GM12874 (cell line): ENCODE data around the gene CENPF.

Experiments
- TF ChIP-seq, protein P1 (sequence below): IDR thresholded peaks from 2 replicates; pipeline ENCODE4 v1.5.1; 2011; ENCODE audit warnings: low read depth, mild to moderate bottlenecking, control low read depth, low read length, moderate library complexity; ENCODE audit not compliant: insufficient read depth

Gene CENPF

DNA sequence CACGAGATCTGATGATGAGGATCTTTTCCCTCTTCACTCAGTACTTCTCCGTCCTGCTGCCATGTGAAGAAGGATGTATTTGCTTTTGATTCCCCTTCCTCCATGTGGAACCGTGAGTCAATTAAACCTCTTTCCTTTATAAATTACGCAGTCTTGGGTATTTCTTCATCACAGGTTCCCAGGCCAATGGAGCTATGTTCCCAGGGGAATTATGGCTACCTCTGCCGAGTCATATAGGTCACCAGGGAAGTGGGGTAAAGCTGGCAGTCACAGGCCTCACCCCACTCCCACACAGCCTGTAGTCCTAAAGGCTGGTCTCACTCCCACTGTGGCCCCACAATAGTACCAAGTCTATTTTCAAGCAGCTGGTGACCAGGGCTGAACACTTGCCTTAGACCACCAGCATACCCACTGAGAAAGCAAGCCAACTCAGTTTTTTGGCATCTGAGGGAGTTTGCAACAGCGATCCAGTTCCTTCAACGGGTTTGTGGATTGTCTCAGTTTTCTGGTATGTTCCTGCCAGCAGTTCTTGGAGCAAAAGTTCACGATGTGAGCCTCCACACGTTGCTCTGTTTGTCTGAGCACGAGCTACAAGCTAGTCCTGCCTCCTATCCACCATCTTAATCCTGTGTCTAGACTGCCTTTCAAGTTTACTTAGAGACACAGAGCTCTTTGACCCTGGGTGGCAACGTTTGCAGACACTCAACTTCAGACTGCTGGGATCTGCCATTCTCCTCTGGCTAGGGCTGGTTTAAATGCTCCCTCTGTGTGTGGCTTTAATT is 104.5 kb downstream of the CENPF start:
- TF ChIP-seq, protein P1, sequence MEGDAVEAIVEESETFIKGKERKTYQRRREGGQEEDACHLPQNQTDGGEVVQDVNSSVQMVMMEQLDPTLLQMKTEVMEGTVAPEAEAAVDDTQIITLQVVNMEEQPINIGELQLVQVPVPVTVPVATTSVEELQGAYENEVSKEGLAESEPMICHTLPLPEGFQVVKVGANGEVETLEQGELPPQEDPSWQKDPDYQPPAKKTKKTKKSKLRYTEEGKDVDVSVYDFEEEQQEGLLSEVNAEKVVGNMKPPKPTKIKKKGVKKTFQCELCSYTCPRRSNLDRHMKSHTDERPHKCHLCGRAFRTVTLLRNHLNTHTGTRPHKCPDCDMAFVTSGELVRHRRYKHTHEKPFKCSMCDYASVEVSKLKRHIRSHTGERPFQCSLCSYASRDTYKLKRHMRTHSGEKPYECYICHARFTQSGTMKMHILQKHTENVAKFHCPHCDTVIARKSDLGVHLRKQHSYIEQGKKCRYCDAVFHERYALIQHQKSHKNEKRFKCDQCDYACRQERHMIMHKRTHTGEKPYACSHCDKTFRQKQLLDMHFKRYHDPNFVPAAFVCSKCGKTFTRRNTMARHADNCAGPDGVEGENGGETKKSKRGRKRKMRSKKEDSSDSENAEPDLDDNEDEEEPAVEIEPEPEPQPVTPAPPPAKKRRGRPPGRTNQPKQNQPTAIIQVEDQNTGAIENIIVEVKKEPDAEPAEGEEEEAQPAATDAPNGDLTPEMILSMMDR: no peak

- TF ChIP-seq, protein P1: no peak
These were observed 105.4 kb downstream of the CENPF start for GRCh38 chr1:214708321-214708955.

DNA sequence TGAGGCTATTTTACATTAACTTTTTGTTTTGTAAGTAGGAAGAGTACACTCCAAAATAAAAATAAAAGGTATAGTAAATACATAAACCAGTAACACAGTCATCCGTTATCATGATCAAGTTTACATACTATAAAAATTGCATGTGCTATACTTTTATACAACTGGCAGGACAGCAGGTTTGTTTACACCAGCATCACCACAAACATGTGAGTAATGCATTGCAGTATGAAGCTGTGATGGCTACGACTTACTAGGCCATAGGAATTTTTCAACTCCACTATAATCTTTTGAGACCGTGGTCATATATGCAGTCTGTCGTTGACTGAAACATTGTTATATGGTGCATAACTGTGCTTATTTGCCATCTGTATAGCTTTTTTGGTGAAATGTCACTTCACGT is 106.2 kb downstream of the CENPF start:
- TF ChIP-seq, protein P1: no peak

GRCh38 chr1:214712737-214713136 is 109.7 kb downstream of the CENPF start:
- TF ChIP-seq, protein P1: no peak
